Measurements from ENCODE around the gene DLX3.

GRCh38 chr17:50027172-50027880 is 32.3 kb upstream of the DLX3 start:
- no peak for TF ChIP-seq CTCF (IDR thresholded peaks at IDR 0.05; ENCODE audit: insufficient read depth, low read length, poor library complexity, severe bottlenecking)
- no peak for TF ChIP-seq EZH2phosphoT487 (conservative IDR thresholded peaks at IDR 0.05; ENCODE audit: low read length)

All from SU-DHL-6 (cell line).